Neural cell (in vitro differentiated cells): Measurements from ENCODE around the gene TOP1.

ENCODE experiments used
- EP300 ChIP-seq: fragments of 450-650 bp; conservative IDR thresholded peaks from 2 replicates; pipeline ENCODE4 v1.6.1; 2014; ENCODE audit warnings: antibody characterized with exemption, mild to moderate bottlenecking, moderate library complexity; ENCODE audit not compliant: poor library complexity, severe bottlenecking
- EZH2 ChIP-seq: fragments of 200-600, 300-800 bp; shearing (Covaris generic), sonication (generic); IDR thresholded peaks from 2 replicates; pipeline ENCODE4 v1.6.1; 2014; ENCODE audit warnings: antibody characterized with exemption, low read length, borderline replicate concordance, mild to moderate bottlenecking; ENCODE audit not compliant: insufficient read depth, poor library complexity, severe bottlenecking
- POLR2AphosphoS5 ChIP-seq: IDR thresholded peaks from 2 replicates; pipeline ENCODE4 v1.6.1; 2012
- SMC3 ChIP-seq: fragments of 450-650 bp; conservative IDR thresholded peaks from 2 replicates; pipeline ENCODE4 v1.6.1; 2014; ENCODE audit warnings: antibody characterized with exemption, mild to moderate bottlenecking, moderate library complexity; ENCODE audit not compliant: poor library complexity
- TF ChIP-seq, protein P1 (sequence below): fragments of 450-650 bp; IDR thresholded peaks from 2 replicates; pipeline ENCODE4 v1.5.1; 2014; ENCODE audit warnings: antibody characterized with exemption, mild to moderate bottlenecking, moderate library complexity; ENCODE audit not compliant: poor library complexity, severe bottlenecking

DNA sequence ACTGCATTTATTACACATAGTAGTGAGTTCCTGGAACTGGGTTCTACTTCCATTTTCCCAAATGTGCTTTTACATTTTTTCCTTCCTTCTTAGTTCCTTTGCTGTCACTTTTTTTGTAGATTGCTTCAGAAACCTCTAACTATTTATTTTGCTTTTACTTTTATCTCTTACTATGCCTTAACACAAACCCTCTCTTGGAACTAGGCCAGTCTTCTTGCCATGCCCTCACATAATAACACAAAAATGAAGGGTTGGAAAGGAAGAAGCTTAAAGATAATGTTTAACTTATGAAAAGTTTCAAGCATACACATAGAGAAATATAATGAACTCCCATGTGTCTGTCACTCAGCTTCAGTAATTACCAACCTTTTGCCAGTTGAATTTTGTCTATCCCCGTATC lies 27.1 kb downstream of the TOP1 start:
- TF ChIP-seq, protein P1, sequence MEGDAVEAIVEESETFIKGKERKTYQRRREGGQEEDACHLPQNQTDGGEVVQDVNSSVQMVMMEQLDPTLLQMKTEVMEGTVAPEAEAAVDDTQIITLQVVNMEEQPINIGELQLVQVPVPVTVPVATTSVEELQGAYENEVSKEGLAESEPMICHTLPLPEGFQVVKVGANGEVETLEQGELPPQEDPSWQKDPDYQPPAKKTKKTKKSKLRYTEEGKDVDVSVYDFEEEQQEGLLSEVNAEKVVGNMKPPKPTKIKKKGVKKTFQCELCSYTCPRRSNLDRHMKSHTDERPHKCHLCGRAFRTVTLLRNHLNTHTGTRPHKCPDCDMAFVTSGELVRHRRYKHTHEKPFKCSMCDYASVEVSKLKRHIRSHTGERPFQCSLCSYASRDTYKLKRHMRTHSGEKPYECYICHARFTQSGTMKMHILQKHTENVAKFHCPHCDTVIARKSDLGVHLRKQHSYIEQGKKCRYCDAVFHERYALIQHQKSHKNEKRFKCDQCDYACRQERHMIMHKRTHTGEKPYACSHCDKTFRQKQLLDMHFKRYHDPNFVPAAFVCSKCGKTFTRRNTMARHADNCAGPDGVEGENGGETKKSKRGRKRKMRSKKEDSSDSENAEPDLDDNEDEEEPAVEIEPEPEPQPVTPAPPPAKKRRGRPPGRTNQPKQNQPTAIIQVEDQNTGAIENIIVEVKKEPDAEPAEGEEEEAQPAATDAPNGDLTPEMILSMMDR, result no peak
- TF ChIP-seq EP300, result no peak
- TF ChIP-seq EZH2, result no peak
- no peak for TF ChIP-seq SMC3
- no peak for TF ChIP-seq POLR2AphosphoS5
